ENCODE data around the gene CYP51A1. TPM values are rescaled to one million over a fixed set of nuclear protein-coding genes. Genes with fewer than 3 reads are reported as not detected.
"Not testable (repeated sequence)": the region's sequence is repeated elsewhere in the genome, so short reads cannot be mapped to it uniquely, and the experiment has no call there.

CYP51A1 gene
- polyA plus RNA-seq, 2 of the 4 experiments (the other 2 are of a cell fraction): 12.6 to 57.3 TPM

DNA sequence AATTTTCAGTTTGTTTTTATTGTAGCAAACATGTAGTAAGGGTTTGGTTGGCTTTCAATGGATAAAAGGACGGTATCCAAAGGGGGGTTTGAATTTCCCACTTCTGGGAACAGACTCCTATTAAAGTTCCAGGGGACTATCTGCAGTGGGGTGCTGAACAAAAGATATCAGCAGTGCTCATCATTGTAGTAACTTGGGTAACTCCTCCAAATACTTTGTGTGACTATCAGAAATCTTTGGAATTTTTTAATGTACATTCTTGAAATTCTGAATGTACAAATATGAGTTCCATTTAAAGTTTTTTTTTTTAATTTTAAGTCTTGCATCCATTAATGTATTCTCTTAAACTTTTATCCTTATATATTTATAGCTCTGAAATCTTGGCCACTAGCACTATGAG, 42.1 kb downstream of the CYP51A1 start:
- FAIRE-seq: no peak
- no peak overlapping the region for H3K4me2 ChIP-seq
- POLR2A ChIA-PET: no interaction called here
- H3K27ac ChIP-seq: no peak overlapping the region
- TF ChIP-seq ZNF302 (CRISPR knock-in tag; IDR thresholded peaks at IDR 0.05): no peak
- TF ChIP-seq CBX2 (IDR thresholded peaks at IDR 0.05; ENCODE audit: borderline replicate concordance, low read depth): no peak
- TF ChIP-seq MAZ (IDR thresholded peaks at IDR 0.05; ENCODE audit: borderline replicate concordance, low read depth, low read length): no peak
- no peak for TF ChIP-seq HOXB13 (CRISPR knock-in tag; IDR thresholded peaks at IDR 0.05; ENCODE audit: low read depth)
- WGBS (ENCODE audit: missing lambda C conversion rate): 84% methylated on average over 1 of the region's 1 CpG
- ATAC-seq: no peak
- H3K9me3 ChIP-seq: no peaks in the 10 kb centered on the region
- H3K4me3 ChIP-seq: no peak overlapping the region
- H3K4me1 ChIP-seq: no peaks in the 10 kb centered on the region
- no peak for DNase-seq (ENCODE audit: low read depth in 1 of 2, low spot score in 1 of 2)
- CTCF ChIA-PET: interaction anchor here (1.1 kb wide), 1 partner anchor 41 kb away, joined by 3 read pairs; no protein-coding TSS in a partner anchor

DNA sequence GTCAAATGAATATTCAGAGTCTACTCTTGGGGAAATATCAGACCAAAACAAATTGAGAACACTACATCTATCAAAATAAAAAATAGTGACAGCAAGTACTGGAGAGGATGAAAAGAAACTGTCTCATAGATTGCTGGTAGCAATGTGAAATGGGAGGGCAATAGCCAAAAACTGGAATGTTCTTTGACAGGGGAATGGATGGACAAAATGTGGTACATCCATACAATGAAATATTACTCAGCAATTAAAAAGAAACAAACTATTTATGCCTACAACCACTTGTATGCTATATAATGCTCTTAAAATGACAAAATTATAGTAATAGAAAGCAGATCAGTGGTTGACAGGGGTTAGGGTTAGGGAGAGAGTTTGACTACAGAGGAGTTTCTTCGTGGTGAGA, 46.0 kb downstream of the CYP51A1 start:
- FAIRE-seq: no peak
- Histone ChIP-seq H3K4me3 (no peak overlapping the region), H3K9me3 (no peaks in the 10 kb centered on the region), H3K4me1 (no peaks in the 10 kb centered on the region), H3K4me2 (no peak overlapping the region), H3K27ac (no peak overlapping the region)
- POLR2A ChIA-PET: no interaction called here
- CTCF ChIA-PET: no interaction called here
- ATAC-seq: no peak
- no peak for DNase-seq (ENCODE audit: low read depth in 1 of 2, low spot score in 1 of 2)
- TF ChIP-seq POLR2AphosphoS2 (conservative IDR thresholded peaks at IDR 0.05; ENCODE audit: low read length): no peak
- no peak for TF ChIP-seq NFE2L2 (conservative IDR thresholded peaks at IDR 0.05; ENCODE audit: low read length)
- no peak for TF ChIP-seq KDM5A (IDR thresholded peaks at IDR 0.05)
- TF ChIP-seq, protein P1, sequence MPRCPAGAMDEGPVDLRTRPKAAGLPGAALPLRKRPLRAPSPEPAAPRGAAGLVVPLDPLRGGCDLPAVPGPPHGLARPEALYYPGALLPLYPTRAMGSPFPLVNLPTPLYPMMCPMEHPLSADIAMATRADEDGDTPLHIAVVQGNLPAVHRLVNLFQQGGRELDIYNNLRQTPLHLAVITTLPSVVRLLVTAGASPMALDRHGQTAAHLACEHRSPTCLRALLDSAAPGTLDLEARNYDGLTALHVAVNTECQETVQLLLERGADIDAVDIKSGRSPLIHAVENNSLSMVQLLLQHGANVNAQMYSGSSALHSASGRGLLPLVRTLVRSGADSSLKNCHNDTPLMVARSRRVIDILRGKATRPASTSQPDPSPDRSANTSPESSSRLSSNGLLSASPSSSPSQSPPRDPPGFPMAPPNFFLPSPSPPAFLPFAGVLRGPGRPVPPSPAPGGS (IDR thresholded peaks at IDR 0.05): no peak
- TF ChIP-seq PHF8 (IDR thresholded peaks at IDR 0.05; ENCODE audit: borderline replicate concordance, low read depth): no peak
- no peak for TF ChIP-seq NR3C1 (IDR thresholded peaks at IDR 0.05)
- TF ChIP-seq, protein P2, sequence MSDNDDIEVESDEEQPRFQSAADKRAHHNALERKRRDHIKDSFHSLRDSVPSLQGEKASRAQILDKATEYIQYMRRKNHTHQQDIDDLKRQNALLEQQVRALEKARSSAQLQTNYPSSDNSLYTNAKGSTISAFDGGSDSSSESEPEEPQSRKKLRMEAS (IDR thresholded peaks at IDR 0.05): no peak
- WGBS (ENCODE audit: missing lambda C conversion rate): 90% methylated on average over 1 of the region's 1 CpG

DNA sequence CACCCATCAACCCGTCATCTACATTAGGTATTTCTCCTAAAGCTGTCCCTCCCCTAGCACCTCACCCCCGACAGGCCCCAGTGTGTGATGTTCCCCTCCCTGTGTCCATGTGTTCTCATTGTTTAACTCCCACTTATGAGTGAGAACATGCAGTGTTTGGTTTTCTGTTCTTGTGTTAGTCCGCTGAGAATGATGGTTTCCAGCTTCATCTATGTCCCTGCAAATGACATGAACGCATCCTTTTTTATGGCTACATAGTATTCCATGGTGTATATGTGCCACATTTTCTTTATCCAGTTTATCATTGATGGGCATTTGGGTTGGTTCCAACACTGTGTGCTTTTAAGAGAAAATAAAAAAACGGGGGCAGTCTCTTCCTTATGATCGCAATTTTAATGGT, 50.4 kb downstream of the CYP51A1 start:
- H3K9me3 ChIP-seq; H3K4me2 ChIP-seq; DNase-seq (ENCODE audit: low read depth in 1 of 2, low spot score in 1 of 2); CTCF ChIA-PET; H3K4me3 ChIP-seq; FAIRE-seq; ATAC-seq; H3K4me1 ChIP-seq; H3K27ac ChIP-seq; POLR2A ChIA-PET: not testable (repeated sequence)
- 90% methylated on average over 6 of the region's 6 CpGs for WGBS (ENCODE audit: missing lambda C conversion rate)

DNA sequence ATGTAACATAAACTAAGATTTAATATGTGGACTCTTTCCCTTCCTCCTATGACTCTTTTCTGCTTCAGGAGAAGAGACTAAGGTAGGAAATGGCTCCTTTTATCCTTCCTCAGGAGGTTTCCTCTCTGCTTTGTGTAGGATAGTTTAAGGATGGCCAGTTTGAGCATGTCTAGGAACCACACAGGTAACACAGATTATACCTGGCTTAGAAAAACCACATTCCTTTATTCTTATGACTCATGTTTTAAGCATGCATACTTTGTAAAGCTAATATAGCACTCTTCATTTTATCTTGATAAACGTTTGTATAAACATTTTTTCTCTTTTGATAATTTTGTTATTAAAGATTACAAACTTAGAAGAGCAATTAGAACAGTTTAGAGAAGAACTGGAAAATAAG, 57.8 kb downstream of the CYP51A1 start:
- POLR2A ChIA-PET: no interaction called here

DNA sequence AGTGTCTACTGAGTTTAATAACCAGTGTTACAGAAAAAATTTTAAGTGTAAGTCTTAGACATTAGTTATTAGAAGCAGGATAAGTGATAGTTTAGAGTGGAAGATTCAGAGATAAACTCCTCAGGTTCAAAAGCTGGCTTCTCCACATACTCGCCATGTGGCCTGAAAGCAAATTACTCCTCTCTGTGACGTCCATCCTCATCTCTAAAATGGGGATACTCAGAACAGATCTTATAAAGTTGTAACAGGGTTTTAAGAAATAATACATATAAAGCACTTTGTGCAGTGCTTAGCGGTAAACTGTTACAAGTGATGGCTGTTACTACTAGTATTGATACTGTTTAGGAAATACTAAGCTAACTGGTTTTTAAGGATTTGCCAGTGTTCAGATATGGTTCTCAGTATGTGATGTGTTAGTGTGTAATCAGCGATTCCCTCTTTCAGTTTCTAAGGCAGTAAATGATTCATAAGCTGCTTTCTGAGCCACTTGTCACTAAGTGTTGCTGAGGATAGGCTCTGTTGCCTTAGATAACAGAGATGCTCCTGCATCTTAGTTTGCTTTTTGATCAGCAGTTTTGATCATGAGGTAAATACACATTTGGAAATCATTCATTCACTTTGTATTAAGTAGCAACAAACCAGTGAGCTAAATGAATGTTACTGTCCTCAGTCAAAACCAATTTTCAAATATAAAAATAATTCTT, 58.7 kb downstream of the CYP51A1 start:
- peaks cover 5% of the 10 kb centered on the region; the same call in 1 of the 3 replicates for H3K4me1 ChIP-seq
- TF ChIP-seq, protein P3, sequence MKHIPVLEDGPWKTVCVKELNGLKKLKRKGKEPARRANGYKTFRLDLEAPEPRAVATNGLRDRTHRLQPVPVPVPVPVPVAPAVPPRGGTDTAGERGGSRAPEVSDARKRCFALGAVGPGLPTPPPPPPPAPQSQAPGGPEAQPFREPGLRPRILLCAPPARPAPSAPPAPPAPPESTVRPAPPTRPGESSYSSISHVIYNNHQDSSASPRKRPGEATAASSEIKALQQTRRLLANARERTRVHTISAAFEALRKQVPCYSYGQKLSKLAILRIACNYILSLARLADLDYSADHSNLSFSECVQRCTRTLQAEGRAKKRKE (CRISPR knock-in tag; IDR thresholded peaks at IDR 0.05; ENCODE audit: low read depth): no peak
- no peak for TF ChIP-seq RARB (CRISPR knock-in tag; IDR thresholded peaks at IDR 0.05)
- H3K4me2 ChIP-seq: no peak overlapping the region
- no peak for FAIRE-seq
- no peak; a peak in 1 of 6 replicates for ATAC-seq
- ChIA-PET POLR2A (no interaction called here), CTCF (interaction anchor here (1.8 kb wide), 1 partner anchor 55 kb away, joined by 4 read pairs; no protein-coding TSS in a partner anchor)
- DNase-seq (ENCODE audit: low read depth in 1 of 2, low spot score in 1 of 2): no peak
- no peak overlapping the region for H3K4me3 ChIP-seq
- no peak overlapping the region for H3K27ac ChIP-seq
- WGBS (ENCODE audit: missing lambda C conversion rate): 80% methylated on average over 4 of the region's 4 CpGs
- no peaks in the 10 kb centered on the region for H3K9me3 ChIP-seq

More for the DNA sequence above, 57.8 kb downstream of the CYP51A1 start:
- H3K4me2 ChIP-seq: no peak overlapping the region
- WGBS (ENCODE audit: missing lambda C conversion rate): 6% methylated on average over 1 of the region's 1 CpG
- H3K4me1 ChIP-seq: peaks cover 5% of the 10 kb centered on the region; the same call in 1 of the 3 replicates
- ATAC-seq (no peak), FAIRE-seq (no peak), DNase-seq (ENCODE audit: low read depth in 1 of 2, low spot score in 1 of 2) (no peak)
- CTCF ChIA-PET: interaction anchor here (1.8 kb wide), 1 partner anchor 54 kb away, joined by 4 read pairs; no protein-coding TSS in a partner anchor
- TF ChIP-seq GATA3 (IDR thresholded peaks at IDR 0.05; ENCODE audit: borderline replicate concordance): no peak
- TF ChIP-seq, protein P2 (IDR thresholded peaks at IDR 0.05): no peak
- no peak for TF ChIP-seq FOSL2 (IDR thresholded peaks at IDR 0.05)
- peak; percentile 34; the same call in 1 of the 2 replicates for TF ChIP-seq FOSL2 (CRISPR knock-in tag; IDR thresholded peaks at IDR 0.05)
- no peak for TF ChIP-seq EP300 (IDR thresholded peaks at IDR 0.05)
- TF ChIP-seq HDAC2 (IDR thresholded peaks at IDR 0.05): no peak
- no peak overlapping the region for H3K27ac ChIP-seq
- no peaks in the 10 kb centered on the region for H3K9me3 ChIP-seq
- no peak overlapping the region for H3K4me3 ChIP-seq
